AG20443 (cell line): ENCODE measurements around the gene STEAP1B.
"Not testable (repeated sequence)": the region's sequence is repeated elsewhere in the genome, so short reads cannot be mapped to it uniquely, and the experiment has no call there.

ENCODE experiments used
- DNase-seq: peaks from one replicate; pipeline ENCODE4 v3.0.0; 2012; ENCODE audit warnings: low spot score, mixed read lengths

The STEAP1B gene

GRCh38 chr7:22499888-22500689, at the start of gene STEAP1B:
Gene STEAP1B, minus strand, starts transcription at chr7:22500188. Its CDS starts 5,333 bp downstream, at chr7:22494855.
- peak; percentile 87 for DNase-seq

- DNase-seq: peak; percentile 2
Observed at GRCh38 chr7:22549051-22549450, 49.1 kb upstream of the STEAP1B start.

- no peak for DNase-seq
Observed at GRCh38 chr7:22548313-22548712, 48.3 kb upstream of the STEAP1B start.

- DNase-seq: no peak
Observed at GRCh38 chr7:22546769-22547168, 46.8 kb upstream of the STEAP1B start.

- DNase-seq: peak; percentile 1
Observed at GRCh38 chr7:22545529-22545928, 45.5 kb upstream of the STEAP1B start.

- DNase-seq: no peak
Observed at GRCh38 chr7:22544245-22544644, 44.3 kb upstream of the STEAP1B start.

- DNase-seq: peak; percentile 6
Observed at GRCh38 chr7:22543169-22543568, 43.2 kb upstream of the STEAP1B start.

GRCh38 chr7:22542669-22543068, 42.7 kb upstream of the STEAP1B start:
- peak; percentile 0 for DNase-seq

GRCh38 chr7:22542254-22542653, 42.3 kb upstream of the STEAP1B start:
- no peak for DNase-seq

- DNase-seq: no peak
Observed at GRCh38 chr7:22541789-22542188, 41.8 kb upstream of the STEAP1B start.

GRCh38 chr7:22528537-22528936, 28.5 kb upstream of the STEAP1B start:
- not testable (repeated sequence) for DNase-seq

GRCh38 chr7:22524353-22524947, 24.5 kb upstream of the STEAP1B start:
- not testable (repeated sequence) for DNase-seq

GRCh38 chr7:22523478-22524352, 23.7 kb upstream of the STEAP1B start:
- DNase-seq: not testable (repeated sequence)

GRCh38 chr7:22519560-22519959, 19.6 kb upstream of the STEAP1B start:
- DNase-seq: not testable (repeated sequence)

- DNase-seq: not testable (repeated sequence)
Observed at GRCh38 chr7:22516950-22517349, 17.0 kb upstream of the STEAP1B start.

- not testable (repeated sequence) for DNase-seq
Observed at GRCh38 chr7:22514963-22515362, 15.0 kb upstream of the STEAP1B start.

- not testable (repeated sequence) for DNase-seq
Observed at GRCh38 chr7:22507320-22507719, 7.3 kb upstream of the STEAP1B start.

- DNase-seq: not testable (repeated sequence)
Observed at GRCh38 chr7:22506316-22507020, 6.5 kb upstream of the STEAP1B start.

- not testable (repeated sequence) for DNase-seq
Observed at GRCh38 chr7:22504519-22504918, 4.5 kb upstream of the STEAP1B start.

- not testable (repeated sequence) for DNase-seq
Observed at GRCh38 chr7:22502104-22502503, 2.1 kb upstream of the STEAP1B start.

- DNase-seq: not testable (repeated sequence)
Observed at GRCh38 chr7:22501336-22501735, 1.3 kb upstream of the STEAP1B start.

- no peak for DNase-seq
Observed at GRCh38 chr7:22499044-22499443, 944 bp downstream of the STEAP1B start.
